ENCODE measurements around the gene SPTLC1.
"Not testable (repeated sequence)": the region's sequence is repeated elsewhere in the genome, so short reads cannot be mapped to it uniquely, and the experiment has no call there.

SPTLC1 gene

GRCh38 chr9:92140074-92140753 is 25.0 kb upstream of the SPTLC1 start:
- peak; percentile 78 for DNase-seq

GRCh38 chr9:92138960-92139540 is 23.8 kb upstream of the SPTLC1 start:
- not testable (repeated sequence) for DNase-seq

- peak; percentile 81 for DNase-seq
These were observed 23.1 kb upstream of the SPTLC1 start for GRCh38 chr9:92138157-92138959.

GRCh38 chr9:92136184-92136858 is 21.1 kb upstream of the SPTLC1 start:
- DNase-seq, result no peak

- DNase-seq, result no peak
These were observed 20.4 kb upstream of the SPTLC1 start for GRCh38 chr9:92135576-92135975.

GRCh38 chr9:92133949-92134604 is 18.9 kb upstream of the SPTLC1 start:
- DNase-seq, result peak; percentile 80

- not testable (repeated sequence) for DNase-seq
These were observed 17.7 kb upstream of the SPTLC1 start for GRCh38 chr9:92132913-92133312.

GRCh38 chr9:92132501-92132900 is 17.3 kb upstream of the SPTLC1 start:
- no peak for DNase-seq

GRCh38 chr9:92122800-92123199 is 7.6 kb upstream of the SPTLC1 start:
- no peak for DNase-seq

GRCh38 chr9:92122061-92122460 is 6.8 kb upstream of the SPTLC1 start:
- no peak for DNase-seq

- DNase-seq, result no peak
These were observed 6.1 kb upstream of the SPTLC1 start for GRCh38 chr9:92121265-92121664.

- no peak for DNase-seq
These were observed 4.9 kb upstream of the SPTLC1 start for GRCh38 chr9:92120138-92120537.

- DNase-seq, result peak; percentile 10
These were observed 4.4 kb upstream of the SPTLC1 start for GRCh38 chr9:92119586-92119985.

- no peak for DNase-seq
These were observed 7.1 kb downstream of the SPTLC1 start for GRCh38 chr9:92108122-92108521.

GRCh38 chr9:92105446-92106225 is 9.6 kb downstream of the SPTLC1 start:
- DNase-seq, result not testable (repeated sequence)

- not testable (repeated sequence) for DNase-seq
These were observed 11.6 kb downstream of the SPTLC1 start for GRCh38 chr9:92103601-92104000.

GRCh38 chr9:92100237-92100911 is 14.8 kb downstream of the SPTLC1 start:
- no peak for DNase-seq

GRCh38 chr9:92098638-92099037 is 16.6 kb downstream of the SPTLC1 start:
- no peak for DNase-seq

GRCh38 chr9:92097997-92098482 is 17.2 kb downstream of the SPTLC1 start:
- DNase-seq, result no peak

GRCh38 chr9:92095236-92095635 is 20.0 kb downstream of the SPTLC1 start:
- no peak for DNase-seq

GRCh38 chr9:92094655-92095054 is 20.6 kb downstream of the SPTLC1 start:
- no peak for DNase-seq
